ENCODE data around the gene C6orf52.

Gene C6orf52

DNA sequence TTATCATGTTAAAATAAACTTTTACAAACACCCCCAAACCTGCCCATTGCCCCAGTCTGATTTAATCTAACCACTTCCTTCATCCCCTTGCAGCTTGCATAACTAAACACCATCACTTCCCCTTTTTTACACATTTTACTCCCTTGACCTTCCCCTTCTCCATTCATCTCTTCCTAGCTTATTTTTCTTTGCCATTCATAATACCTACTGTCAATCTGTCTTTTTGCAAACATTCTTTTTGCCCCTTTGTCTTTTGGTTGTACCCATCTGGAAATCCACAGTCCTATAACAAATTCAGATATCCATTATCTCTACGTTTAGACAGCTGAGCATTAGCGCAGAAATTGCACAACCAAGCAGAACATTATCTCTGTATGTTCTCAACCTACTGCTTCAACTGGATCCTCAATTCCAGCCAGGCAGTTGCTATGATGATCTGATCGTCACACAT, 51.2 kb downstream of the C6orf52 start:
- no peak for DNase-seq

- no peak for DNase-seq
These were observed 52.9 kb downstream of the C6orf52 start for GRCh38 chr6:10641528-10641927.

- DNase-seq = no peak
These were observed 54.0 kb downstream of the C6orf52 start for GRCh38 chr6:10640412-10640811.

DNA sequence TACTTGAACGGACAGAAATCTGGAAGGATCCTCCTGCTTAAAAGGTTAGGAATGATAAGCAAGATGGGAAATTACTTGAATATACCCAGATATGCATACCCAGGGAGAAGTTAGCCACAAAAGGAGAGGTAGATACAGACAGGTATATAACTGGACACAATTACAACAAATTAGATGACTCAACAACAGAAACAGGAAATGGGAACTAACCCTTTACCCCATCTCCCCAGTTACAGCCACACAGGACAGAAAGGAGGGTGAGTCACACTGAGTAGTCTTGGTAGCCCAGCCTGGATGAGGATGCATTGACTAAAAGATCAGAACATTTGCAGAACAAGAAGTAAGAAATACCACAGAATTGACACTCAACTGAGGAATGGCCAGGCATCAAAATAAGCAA, 61.2 kb downstream of the C6orf52 start:
- DNase-seq = no peak

- no peak for DNase-seq
These were observed 64.2 kb downstream of the C6orf52 start for GRCh38 chr6:10630178-10630577.

DNA sequence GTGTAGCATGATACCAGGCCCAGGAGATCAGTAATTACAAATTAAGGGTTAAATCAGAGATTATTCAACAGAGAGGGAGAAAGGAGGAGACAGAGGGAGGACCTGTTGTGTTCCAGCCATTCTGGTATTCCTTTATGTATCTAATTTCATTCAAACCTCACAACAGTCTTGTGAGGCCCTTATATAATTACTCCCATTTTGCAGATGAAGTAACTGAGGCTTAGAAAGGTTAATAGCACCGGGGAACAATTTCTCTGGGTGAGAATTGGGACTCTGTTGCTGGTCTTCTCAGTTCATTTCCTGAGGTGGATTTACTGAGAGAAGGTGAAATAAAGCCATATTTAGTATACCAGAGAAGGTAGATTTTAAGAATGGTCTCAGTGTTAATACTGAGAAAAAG, 66.6 kb downstream of the C6orf52 start:
- DNase-seq = no peak

DNA sequence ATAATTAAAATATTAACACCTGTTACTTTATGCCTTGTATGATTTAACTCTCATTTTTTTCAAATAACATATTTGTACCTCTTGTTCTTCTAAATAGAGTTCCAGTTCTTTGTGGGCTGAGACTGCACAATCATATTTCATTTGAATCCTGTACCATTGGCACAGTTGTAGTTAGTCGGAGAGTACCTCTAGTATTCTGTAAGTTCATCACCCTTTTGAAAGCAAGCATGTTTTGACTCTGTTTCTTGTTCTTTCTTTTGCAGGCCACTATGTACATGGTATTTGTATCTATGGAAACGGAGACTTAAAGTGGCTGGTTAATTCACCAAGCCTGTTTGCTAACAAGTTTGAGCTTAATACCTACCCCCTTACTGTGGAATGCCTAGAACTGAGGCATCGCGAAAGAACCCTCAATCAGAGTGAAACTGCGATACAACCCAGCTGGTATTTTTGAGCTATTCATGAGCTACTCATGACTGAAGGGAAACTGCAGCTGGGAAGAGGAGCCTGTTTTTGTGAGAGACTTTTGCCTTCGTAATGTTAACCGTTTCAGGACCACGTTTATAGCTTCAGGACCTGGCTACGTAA, 68.2 kb downstream of the C6orf52 start:
- DNase-seq = no peak

DNA sequence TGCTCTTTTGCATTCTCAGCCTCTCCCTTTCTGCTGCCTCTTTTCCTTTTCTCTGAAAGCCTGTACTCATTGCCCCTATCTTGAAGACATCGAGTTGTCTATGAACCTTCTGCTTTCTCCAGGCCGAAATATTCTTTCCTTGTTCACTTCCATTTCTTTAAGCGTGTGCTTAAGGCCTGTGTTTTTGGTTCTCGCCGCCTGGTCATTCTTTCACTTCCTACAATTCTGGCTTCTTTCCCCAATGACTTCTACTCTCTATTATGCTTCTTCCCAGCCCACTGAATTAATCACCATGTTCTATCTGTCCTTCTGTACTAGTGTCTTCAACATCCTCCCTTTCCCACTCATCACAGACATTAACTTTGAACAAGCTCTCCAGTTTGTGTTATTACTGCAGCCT, 69.6 kb downstream of the C6orf52 start:
- DNase-seq = no peak

- DNase-seq = no peak
These were observed 72.6 kb downstream of the C6orf52 start for GRCh38 chr6:10621847-10622246.
